HG03066 (cell line): ENCODE results near the gene SERPINB1.
"Not testable (repeated sequence)": the region's sequence is repeated elsewhere in the genome, so short reads cannot be mapped to it uniquely, and the experiment has no call there.

ENCODE experiments used
- ATAC-seq: cut with Tn5 transposase; IDR thresholded peaks from one replicate; pipeline ENCODE4 v1.9.1; 2021; ENCODE audit warnings: low read depth; ENCODE audit not compliant: unreplicated experiment

The SERPINB1 gene

DNA sequence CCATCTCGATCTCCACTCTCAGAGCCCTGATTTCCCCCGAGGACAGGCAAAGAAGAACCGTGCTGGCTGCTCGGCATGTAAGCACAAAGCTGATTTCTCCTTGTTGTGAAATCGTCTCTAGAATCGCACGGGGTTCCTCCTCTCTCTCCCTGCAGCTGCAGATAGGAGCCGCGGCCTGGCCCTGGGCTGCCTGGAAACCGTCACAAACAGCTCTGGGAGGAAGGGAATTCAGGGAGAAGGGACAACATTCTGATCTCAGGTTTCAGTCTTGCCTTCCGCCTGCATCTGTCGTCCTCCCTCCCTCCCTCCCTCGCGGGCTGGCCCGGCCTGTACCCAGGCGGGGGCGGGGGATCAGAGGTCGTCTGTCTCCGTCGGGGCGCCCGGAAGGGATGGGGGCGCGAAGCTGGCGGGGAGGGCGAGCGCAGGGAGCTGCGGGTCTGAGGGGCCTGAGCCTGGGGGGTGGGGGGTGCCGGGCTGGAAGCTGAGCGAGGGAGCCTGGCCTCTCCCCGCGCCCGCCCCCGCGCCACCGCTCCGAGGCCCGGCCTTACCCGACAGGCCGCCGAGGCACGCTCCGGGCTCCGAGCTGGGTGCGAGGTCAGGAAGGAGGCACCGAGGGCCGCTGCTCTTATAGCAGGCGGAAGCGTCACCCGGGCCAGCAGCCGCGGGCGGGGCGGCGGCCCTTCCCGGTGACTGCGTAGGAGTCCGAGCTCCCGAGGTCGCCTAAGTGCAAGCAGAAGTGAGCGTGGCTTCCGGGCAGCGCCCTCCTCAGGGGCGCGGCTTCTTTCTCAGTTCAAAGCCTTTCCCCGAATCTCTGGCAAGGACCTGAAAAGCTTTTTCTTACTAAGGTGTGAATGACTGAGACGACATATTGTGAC, at the start of gene SERPINB1:
TSS of gene SERPINB1 (minus strand) at position 600 of the 875 bp plus-strand sequence. CDS start 1,277 bp downstream, outside the sequence.
- no peak for ATAC-seq

DNA sequence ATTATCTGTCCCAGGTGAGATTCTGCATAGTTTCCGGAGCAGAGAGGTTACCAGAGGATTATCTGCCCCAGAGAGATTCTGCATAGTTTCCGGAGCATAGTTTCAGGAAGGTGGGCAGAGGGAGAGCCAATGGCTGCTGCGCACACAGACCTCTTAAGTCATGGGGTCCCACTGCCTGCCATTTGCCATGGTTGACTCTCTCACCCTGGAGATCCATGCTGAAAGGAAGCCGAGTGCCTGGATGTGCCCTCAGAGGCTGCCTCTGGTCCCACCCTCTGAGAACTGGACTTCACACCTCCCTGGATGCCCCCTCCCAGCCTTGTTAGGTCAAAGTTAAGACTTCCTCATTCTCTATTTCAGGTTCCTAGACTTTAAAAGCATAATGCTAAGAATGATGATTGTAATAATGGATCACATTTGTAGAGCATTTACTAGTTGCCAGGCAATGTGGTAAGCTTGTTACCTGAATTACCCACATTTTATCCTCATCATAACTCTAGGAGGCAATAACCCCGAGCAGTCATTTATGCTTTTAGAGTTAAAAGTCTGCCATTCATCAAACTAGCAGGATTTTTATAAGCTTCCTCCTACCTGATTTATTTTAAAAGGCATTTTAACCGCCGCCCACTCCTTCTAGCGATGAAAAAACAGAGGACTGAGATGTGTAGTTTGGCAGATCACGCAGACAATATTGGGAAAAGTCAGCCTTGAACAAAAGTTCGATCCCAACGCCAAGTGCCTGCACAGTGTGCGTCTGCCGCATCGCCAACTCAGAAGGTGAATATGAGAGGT, 49.5 kb upstream of the SERPINB1 start:
- ATAC-seq: no peak

DNA sequence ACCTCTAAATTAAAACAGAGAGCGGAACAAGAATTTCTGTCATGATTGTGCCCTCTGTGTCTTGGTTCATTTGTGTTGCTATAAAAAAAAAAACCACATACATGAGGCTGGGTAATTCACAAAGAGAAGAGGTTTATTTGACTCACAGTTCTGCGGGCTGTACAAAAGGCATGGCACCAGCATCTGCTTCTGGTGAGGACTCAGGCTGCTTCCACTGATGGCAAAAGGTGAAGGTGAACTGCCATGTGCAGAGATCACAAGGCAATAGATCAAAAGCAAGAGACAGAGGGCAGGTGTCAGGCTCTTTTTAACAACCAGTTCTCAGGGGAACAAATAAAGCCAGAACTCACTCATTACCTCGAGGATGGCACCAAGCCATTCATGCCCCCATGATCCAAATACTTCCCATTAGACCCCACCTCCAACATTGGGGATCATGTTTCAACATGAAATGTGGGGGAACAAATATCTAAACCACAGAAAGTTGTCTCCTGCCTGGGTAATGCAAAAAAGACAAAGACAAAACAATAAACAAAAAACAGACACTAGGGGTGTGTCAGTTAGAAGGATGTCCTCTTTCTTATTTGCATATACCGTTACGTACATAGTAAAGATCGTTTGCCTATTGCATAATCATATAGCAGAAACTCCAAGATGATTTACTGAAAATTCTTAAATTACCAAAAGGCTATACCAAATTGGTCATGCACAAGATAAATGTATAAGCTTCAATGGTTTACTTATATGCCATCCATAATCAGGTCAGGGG, 44.5 kb upstream of the SERPINB1 start:
- ATAC-seq: no peak

DNA sequence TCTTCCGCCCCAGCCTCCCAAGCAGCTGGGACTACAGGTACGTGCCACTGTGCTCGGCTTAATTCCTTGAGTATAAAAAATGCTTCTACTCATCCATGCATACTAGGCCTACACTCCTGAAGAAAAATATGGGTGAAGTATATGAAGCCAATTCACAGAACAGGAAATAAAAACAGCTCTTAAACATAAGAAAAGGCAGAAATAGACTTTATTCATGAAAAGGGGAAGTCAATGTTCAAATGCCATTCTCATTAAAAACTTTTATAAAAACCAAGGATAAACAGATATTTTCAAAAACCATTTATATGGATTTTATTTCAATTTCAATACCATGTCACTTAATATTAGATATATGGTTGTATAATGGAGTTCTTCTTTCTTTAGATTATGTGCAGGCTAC, 43.1 kb upstream of the SERPINB1 start:
- ATAC-seq: no peak

DNA sequence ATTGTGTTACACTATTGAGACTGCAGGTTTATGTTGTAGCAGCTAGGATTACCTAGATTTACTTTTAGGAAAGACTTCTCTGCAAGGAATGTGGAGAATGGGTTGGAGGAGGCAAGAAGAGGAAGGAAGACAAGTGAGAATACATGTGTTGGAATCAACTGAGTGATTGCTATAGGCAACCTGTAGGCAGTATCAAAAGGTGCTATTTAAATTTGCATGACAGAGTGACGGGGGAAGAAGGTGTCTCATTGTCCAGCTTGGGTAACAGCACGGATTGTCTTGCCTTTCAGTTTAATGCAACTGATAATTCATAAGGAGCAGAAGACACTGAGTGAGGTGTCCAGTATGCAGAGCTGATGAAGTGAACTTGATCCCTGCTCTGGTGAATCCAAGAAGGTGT, 42.0 kb upstream of the SERPINB1 start:
- ATAC-seq: no peak

DNA sequence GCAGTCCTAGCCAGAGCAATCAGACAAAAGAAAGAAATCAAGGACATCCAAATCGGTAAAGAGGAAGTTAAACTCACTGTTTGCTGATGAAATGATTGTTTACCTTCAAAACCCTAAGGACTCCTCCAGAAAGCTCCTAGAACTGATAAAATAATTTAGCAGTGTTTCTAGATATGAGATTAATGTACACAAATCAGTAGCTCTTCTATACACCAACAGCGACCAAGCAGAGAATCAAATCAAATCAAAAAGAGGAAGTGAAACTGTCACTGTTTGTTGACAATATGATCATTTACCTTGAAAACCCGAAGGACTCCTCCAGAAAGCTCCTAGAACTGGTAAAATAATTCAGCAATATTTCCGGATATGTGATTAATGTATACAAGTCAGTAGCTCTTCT, 39.8 kb upstream of the SERPINB1 start:
- ATAC-seq: no peak

DNA sequence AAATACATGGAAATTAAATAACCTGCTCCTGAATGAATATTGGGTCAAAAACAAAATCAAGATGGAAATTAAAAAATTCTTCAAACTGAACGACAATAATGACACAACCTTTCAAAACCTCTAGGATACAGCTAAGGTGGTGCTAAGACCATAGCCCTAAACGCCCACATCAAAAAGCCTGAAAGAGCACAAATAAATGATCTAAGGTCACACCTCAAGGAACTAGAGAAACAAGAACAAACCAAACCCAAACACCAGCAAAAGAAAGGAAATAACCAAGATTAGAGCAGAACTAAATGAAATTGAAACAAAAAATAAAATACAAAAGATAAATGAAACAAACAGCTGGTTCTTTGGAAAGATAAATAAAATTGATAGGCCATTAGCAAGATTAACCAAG, 38.5 kb upstream of the SERPINB1 start:
- not testable (repeated sequence) for ATAC-seq

DNA sequence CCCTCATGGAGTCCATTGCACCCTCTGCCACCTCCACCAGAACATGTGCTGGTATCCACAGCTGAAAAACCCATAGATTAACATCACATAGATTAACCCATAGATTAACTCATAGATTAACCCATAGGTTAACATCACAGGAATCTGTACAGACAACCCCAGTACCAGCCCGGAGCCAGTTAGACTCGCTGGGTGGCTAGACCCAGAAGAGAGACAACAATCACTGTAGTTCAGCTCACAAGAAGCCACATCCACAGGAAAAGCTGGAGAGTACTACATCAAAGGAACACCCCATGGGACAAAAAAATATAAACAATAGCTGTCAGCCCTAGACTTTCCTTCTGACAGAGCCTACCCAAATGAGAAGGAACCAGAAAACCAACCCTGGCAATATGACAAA, 36.3 kb upstream of the SERPINB1 start:
- no peak for ATAC-seq

DNA sequence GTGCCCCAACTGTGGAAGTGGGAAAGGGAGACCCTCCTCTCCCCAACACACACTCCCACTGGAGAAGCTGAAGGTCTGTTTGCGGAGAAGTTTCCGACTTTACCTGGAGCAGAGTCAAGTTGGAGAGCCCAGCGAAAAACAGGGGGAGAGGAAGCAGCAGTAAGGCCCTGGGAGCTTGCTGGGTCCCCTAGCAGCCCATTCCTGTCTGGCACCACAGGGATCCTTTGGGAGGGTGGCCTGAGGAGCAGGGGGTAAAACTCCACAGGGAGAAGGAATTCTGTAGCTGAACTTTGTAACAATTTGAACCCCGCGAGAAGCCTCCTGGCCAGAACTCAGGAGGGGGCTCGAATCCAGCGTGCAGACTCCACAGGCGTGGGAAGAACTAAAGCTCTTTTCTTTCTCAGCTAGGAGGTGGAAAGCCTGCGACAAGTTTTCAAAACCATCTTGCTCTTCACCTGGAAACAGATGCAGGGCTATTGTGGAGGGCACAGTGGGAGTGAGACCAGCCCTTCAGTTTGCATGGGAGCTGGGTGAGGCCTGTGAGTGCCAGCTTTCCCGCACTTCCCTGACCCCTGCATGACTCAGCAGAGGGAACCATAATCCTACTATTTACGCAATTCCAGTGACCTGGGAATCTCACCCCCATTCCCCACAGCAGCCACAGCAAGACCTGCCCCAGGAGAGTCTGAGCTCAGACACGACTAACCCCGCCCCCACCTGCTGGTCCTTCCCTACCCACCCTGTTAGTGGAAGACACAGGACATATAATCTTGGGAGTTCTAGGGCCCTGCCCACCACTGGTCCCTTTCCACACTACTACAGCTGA, 35.6 kb upstream of the SERPINB1 start:
- no peak for ATAC-seq

DNA sequence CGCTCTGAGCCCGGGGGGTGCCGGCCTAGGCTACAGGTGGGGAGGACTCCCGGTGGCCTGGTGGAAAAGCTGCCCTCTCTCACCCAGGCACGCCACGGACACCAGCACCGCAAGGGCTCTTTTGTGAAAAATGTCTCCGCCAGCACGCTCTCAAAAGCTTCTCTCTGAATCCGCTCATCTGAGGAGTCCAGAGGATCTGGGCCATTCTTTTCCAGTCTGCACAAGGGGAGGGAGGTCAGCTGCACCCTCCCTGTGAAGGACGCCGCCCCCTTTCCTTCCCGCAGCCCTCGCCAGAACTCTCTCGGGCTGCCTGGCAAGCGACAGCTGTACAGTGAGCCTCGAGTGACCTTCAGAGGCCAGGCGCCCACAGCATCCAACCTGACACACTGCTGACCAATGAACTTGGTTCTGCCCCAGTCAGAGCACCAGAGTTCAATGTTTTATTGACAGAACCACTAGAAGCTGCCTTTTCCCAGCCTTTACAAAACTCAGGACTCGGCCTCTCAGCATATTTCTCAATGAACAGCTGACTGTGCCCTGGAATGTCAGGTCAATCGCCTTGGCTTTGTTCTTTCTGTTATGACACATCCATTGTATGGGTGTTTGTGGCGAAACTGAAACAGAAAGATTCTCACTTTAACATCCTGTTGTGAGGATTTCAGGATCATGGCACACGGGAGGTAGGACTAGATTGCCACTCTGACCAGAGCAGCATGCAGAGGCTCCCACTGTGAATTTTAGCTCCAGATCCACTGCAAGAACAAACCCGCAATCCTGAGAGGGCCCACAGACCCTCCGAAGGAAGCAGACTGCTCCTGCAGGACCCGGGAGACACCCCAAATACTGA, 34.8 kb upstream of the SERPINB1 start:
- ATAC-seq: no peak

DNA sequence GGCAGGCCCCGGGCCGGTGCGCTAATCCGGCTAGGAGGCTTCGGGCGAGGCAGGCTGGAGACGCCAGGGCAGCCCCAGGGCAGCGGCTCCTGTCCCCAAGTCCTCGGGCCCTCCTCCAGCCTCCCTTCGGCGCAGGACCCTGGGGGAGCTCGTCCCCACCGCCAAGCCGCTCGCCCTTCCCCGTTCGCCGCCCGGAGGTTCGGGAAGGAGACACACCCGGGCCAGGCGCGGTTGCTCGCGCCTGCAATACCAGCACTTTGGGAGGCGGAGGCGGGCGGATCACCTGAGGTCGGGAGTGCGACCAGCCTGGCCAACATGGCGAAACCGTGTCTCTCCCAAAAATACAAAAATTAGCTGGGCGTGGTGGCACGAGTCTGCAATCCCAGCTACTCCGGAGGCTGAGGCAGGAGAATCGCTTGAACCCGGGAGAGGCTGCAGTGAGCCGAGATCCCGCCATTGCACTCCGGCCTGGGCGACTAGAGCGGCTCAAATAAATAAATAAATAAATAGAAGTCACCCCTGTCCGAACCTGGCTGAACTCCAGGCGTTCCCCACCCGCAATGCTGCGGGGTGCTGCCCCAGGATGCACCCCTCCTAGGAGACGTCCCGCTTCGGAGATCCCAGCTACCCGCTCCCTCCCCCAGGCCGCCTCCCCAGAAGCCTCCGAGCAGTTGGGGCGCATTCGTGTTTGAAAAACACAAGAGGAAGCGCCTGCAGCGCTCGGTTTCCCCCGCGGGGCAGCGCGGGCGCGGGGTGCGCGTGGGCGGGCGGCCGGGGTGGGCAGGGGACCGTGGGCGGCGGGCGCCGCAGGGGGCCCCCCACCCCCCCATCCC, 33.9 kb upstream of the SERPINB1 start:
- ATAC-seq: no peak

DNA sequence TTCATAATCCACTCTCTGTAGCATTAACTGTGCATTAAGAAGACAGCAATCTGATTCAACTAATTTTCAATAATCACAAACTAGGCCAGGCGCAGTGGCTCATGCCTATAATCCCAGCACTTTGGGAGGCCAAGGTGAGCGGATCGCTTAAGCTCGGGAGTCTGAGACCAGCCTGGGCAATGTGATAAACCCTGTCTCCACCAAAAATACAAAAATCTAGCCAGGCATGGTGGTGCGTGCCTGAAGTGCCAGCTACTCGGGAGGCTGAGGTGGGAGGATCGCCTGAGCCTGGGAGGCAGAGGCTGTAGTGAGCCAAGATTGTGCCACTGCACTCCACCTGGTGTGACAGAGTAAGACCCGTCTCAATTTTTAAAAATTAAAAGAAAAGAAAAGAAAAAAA, 32.0 kb upstream of the SERPINB1 start:
- no peak for ATAC-seq

DNA sequence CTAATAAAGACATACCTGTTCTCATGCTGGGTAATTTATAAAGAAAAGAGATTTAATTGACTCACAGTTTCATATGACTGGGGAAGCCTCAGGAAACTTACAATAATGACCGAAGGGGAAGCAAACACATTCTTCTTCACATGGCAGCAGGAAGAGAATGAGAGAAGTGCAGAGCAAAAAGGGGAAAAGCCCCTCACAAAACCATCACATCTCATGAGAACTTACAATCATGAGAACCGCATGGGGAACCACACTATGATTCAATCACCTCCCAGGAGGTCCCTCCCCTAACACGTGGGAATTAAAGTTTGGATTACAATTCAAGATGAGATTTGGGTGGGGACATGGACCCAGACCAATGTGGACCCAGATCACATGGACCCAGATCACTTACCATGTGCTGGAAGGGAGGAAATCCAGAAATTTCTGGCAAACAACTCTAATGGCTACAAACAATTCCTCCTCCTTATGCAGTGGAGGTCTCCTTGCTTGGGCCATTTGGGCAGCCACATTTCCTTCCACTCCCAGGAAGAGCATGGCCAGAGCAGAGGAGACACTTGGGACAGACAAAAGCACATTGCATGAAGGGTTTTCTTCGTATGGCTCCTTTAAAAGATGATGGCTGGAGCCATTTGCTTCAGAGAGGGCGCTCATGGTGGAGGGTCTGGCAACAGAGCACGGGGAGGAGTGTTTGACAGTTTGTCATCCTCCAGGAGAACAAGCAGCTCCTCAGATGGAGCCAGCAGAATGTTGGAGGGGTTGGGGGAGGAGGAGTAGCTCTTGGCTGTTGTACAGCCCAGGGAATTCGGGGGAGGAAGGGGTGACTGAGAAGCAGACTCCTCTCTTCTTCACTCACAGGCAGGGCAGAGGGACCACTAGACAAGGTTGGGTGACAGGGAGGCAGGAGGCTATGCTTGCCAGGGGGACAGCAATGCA, 31.0 kb upstream of the SERPINB1 start:
- ATAC-seq: no peak

DNA sequence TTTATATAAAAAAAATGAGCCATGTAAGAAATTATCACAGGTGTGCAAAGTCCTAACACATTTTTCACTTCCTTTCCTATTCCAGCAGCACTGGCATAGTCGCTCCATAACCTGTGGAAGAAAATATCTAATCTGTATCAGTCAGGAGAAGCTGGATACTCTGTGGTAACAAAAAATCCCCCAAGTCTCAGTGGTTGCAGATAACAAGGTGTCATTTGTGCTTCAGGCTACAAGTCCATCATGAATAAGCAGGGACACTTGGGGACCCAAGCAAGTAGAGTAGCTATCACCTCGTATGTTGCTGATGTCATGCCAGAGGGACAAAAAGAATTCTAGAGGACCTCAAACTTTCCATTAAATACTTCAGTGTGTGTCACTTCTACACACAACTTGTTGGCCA, 30.3 kb upstream of the SERPINB1 start:
- no peak for ATAC-seq

DNA sequence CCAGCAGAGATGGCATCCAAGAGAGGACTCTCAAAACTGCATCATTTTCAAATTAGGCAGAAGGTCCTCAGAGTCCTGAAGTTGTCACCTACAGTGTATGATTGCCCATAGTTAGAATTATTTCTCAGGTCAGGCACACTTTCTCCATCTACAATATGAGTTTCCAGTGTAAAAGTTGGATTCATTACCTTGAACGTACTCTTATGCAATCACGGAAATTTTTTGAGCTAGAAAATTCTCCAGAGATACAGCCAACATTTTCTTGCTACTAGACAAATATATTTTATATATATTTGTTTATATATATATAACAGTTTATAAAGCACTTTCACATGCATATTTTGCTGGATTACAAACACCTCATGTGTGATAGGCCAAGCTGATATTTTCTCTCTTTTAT, 29.4 kb upstream of the SERPINB1 start:
- ATAC-seq: no peak

DNA sequence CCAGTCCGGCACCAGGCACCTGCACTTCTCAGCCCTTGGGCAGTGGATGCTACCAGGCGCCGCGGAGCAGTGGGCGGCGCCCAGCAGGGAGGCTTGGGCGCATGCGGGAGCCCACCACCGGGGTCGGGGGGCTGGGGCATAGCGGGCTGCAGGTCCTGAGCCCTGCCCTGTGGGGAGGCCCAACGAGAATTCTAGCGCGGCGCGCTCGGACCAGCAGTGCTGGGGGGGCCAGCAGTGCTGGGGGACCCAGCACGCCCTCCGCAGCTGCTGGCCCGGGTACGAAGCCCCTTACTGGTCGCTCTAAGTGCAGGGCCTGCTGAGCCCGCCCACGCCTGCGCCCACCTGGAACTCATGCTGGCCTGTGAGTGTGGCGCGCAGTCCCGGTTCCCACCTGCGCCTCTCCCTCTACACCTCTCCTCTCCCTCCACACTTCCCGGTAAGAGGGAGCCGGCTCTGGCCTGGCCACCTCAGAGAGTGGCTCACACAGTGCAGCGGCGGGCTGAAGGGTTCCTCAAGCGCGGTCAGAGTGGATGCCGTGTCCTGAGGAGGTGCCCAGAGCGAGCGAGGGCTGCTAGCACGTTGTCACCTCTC, 28.5 kb upstream of the SERPINB1 start:
- ATAC-seq: no peak

DNA sequence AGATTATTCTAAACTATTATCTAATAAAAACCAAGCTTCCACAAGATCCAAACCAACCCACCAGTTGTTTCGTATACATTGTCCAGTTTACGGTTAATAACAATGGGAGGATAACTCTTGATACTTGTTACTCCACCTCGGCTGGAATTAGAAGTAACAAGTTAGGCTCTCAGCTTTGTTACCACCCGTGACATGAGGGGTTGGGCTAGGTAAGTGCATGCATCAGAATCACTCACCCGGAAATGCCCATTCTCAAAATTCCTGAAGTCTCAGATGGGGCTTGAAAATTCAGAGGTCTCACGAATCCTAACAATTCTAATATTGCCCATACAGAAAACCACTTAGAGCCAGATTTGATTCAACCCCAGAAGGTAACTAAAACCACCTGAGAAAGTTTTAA, 27.0 kb upstream of the SERPINB1 start:
- ATAC-seq: no peak
